Measurements from ENCODE around the gene GRM5.

The GRM5 gene

DNA sequence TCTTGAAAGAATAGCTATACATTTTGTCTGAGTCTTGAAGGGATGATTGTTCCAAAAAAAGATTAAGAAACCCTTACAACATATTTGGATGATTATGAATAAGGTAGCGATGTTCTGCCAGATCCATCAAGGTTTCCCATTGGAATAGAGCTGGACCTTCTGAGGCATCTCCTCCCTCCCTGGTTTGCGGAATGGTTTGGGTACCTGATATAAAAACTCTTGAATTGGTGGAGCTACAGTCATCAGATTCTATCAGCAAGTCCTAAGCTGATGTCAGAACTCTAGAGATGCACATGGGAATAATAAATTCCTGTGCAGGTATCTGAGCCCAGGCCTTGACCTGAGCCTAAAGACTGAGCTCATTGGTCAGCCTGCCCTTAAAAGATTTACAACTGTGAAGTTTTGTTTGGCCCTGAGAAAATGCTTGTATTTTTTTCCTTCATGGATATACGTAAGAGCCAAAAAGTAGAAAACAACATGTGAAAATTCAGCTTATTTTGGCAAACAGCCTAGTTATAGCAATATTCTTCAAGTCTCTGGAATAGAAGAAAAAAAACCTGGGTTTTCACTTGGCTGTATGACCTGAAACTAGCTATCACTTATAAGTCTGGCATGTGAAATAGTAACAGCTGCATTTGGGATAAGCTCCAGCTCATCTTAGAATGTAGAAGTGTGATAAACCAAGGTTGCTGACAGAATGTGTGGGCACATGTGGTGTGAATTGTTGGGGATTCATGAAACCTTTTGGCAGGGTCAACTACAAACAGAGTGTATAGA, 462.5 kb downstream of the GRM5 start:
- DNase-seq, result no peak

DNA sequence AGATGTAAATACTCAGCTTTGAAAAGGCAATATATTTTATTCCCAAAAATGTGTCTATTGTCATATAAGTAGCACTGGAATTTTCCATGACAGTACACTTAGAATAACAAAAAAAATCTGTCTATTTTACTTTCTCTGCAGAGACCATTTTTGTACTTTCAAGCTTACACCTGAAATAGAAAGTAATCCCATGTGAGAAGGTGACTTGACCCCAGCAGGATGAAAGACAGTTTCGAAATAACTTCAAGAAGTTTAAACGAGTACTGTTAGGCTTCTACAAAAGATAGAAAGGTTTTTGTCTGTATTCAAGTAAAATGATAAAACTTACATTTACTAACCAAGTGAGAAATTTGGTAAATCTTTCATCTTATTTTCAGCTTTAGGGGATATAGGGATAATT, 468.4 kb downstream of the GRM5 start:
- DNase-seq, result no peak

DNA sequence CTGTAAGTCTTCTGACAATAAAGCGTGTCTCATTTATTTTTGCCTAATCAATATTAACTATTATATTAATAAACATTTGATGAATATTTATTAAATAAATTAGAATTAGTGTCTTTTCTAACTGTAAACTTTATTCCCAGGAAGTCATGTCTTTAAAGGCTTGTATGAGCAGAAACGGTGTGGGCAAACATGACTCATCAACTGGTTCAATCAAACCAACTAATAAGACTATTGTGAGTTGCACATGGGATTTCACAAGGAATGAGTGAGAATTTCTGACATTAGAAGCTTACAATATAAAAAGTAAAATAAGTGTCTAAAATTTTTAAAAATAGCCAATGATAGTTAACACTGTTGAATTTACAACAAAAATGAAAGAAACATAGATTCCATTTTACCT, 469.0 kb downstream of the GRM5 start:
- DNase-seq, result no peak

DNA sequence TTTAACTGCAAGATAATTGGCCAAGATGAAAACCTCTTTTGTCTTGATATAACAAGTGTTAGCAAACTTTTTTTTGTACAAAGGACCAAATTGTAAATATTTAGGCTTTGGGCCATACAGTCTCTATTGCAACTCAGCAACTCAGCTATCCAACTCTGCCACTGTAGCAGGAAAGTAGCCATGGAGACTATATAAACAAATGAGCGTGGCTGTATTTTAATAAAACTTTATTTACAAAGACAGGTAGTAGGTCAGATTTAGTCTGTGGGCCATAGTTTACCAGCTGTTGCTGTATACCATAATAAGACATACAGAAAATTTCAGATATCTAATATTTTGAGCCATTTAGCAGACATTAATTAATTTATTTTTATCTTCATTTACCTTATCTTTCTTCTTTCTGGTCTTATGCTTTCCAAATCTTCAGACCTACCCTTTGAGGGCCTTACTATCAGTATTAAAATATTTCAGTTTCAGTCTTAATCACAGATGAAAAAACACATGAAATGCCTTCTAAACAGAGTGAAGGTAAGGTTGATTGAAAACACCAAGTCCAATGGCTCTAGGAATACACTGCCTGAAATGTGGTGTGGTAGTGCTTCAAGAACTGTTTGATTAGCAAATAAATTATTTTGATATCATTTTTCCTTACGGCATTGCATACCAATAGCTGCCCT, 471.4 kb downstream of the GRM5 start:
- no peak for DNase-seq

GRCh38 chr11:88590361-88590760, 475.4 kb downstream of the GRM5 start:
- no peak for DNase-seq

GRCh38 chr11:88583251-88583650, 482.5 kb downstream of the GRM5 start:
- DNase-seq, result no peak

- DNase-seq, result no peak
Measured at GRCh38 chr11:88579466-88579865, 486.3 kb downstream of the GRM5 start.

- DNase-seq, result no peak
Measured at GRCh38 chr11:88576741-88577140, 489.0 kb downstream of the GRM5 start.

- DNase-seq, result no peak
Measured at GRCh38 chr11:88575916-88576315, 489.9 kb downstream of the GRM5 start.

- no peak for DNase-seq
Measured at GRCh38 chr11:88569342-88569741, 496.4 kb downstream of the GRM5 start.

DNA sequence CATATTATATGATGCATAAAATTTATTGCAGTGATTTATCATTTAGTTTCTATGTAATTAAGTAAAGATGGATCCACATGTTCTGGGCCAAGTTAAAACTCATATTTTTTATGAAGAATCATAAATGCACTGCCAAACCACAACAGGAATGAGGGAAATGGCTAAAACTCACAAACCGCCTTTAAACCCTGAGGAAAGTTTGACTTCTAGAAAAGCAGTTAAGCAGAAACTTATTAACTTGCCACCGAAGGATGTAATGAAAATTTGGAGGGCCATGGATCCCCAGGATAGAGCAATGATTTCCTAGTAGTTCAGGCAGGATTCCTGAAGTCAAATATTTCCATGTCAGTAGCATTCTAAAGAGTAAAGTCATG, 510.0 kb downstream of the GRM5 start:
- DNase-seq, result no peak

- DNase-seq, result no peak
Measured at GRCh38 chr11:88555018-88555828, 510.6 kb downstream of the GRM5 start.

DNA sequence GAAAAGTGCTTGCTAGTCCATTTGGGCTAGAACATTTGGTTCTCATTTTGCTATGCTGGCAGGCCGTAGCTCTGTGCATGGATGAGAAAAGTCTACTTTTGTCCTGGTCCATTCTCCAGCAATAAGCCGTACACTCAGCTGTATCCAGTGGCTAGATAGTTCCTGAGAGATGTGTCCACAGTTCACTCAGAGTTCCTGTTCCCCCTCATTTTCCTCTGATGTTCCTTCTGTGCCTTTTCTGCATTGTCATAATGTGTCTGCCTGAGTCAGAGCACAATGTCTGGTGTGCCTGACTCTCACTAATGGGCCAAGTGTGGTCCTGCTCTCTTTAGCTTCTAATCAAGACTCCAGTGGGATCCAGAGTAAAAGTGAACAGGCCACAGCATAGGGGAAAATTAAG, 512.6 kb downstream of the GRM5 start:
- DNase-seq, result no peak

GRCh38 chr11:88552379-88553062, 513.3 kb downstream of the GRM5 start:
- DNase-seq, result peak; percentile 19

- no peak for DNase-seq
Measured at GRCh38 chr11:88544656-88545280, 521.0 kb downstream of the GRM5 start.

- DNase-seq, result peak; percentile 69
Measured at GRCh38 chr11:88543902-88544655, 521.7 kb downstream of the GRM5 start.

- DNase-seq, result no peak
Measured at GRCh38 chr11:88541006-88541405, 524.8 kb downstream of the GRM5 start.

DNA sequence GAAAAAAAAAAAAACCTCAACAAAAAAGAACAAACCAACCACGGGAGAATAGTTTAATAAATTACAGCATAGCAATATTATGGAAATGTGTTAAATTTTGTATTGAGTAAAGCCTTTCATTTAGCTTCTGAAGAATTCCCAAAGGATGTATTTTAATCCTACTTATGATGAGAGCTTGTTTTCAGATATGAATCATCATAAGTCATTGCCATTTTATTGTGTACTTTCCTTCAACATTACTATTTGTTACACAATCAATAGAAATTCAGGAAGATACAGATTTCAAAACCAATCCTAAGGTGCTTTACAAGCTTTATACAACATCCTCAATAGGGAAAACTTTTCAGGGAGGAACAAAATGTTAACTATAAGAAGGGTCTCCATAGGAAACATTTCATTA, 527.7 kb downstream of the GRM5 start:
- DNase-seq, result no peak

- no peak for DNase-seq
Measured at GRCh38 chr11:88537613-88538012, 528.2 kb downstream of the GRM5 start.

DNA sequence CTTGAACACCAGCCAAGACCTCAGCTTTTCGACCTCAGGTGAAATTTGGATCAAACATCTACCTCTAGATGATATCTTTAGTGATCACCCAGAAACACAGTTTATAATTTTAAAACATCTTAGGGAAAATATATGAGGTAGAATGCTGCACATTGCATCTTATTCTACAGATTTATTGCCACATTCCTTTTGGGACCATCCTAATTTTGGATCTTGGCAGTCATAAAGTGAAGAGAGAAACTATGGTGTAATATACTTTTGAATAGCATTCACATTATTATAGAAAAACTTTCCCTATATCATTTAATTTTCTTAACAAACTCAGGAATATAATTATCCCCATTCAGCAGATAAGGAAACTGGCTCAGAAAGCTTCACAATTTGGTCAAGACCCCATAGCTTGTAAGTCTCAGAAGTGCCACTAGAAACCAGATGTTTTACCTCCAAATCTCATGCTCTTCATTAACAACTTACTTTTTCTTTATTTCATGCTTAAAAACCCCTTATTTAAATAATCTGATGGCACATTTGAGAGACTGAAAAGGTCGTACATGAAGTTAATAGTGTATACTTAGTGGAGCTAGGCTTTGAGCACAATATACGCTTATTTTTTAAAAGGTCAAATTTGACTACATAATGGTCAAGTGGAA, 529.0 kb downstream of the GRM5 start:
- DNase-seq, result no peak

GRCh38 chr11:88535916-88536547, 529.8 kb downstream of the GRM5 start:
- DNase-seq, result no peak

Measured in activated CD4-positive, alpha-beta T cell treated with anti-CD3 and anti-CD28 coated beads, Interleukin-2, amount 50 U/mL, for 1 hour (primary cell).